ENCODE results near the gene RPS6KA2.
A peak's percentile ranks its signal among the peaks of the same experiment; 100 is the strongest.
"Not testable (repeated sequence)": the region's sequence is repeated elsewhere in the genome, so short reads cannot be mapped to it uniquely, and the experiment has no call there.

RPS6KA2 gene

GRCh38 chr6:166412156-166412910, 214.7 kb downstream of the RPS6KA2 start:
- DNase-seq: no peak

- DNase-seq: no peak
These were observed 215.3 kb downstream of the RPS6KA2 start for GRCh38 chr6:166411721-166412151.

- DNase-seq: no peak
These were observed 215.8 kb downstream of the RPS6KA2 start for GRCh38 chr6:166411271-166411670.

- DNase-seq: no peak
These were observed 216.6 kb downstream of the RPS6KA2 start for GRCh38 chr6:166410426-166410935.

GRCh38 chr6:166408936-166409755, 217.9 kb downstream of the RPS6KA2 start:
- DNase-seq: no peak

- DNase-seq: no peak
These were observed 220.9 kb downstream of the RPS6KA2 start for GRCh38 chr6:166406197-166406596.

- no peak for DNase-seq
These were observed 221.7 kb downstream of the RPS6KA2 start for GRCh38 chr6:166405386-166405785.

- no peak for DNase-seq
These were observed 224.3 kb downstream of the RPS6KA2 start for GRCh38 chr6:166402582-166403277.

- DNase-seq: peak; percentile 60
These were observed 226.3 kb downstream of the RPS6KA2 start for GRCh38 chr6:166400649-166401250.

GRCh38 chr6:166400181-166400580, 226.9 kb downstream of the RPS6KA2 start:
- no peak for DNase-seq

- DNase-seq: no peak
These were observed 228.7 kb downstream of the RPS6KA2 start for GRCh38 chr6:166398348-166398747.

- DNase-seq: no peak
These were observed 229.2 kb downstream of the RPS6KA2 start for GRCh38 chr6:166397849-166398248.

- DNase-seq: no peak
These were observed 231.3 kb downstream of the RPS6KA2 start for GRCh38 chr6:166395778-166396177.

- DNase-seq: no peak
These were observed 231.7 kb downstream of the RPS6KA2 start for GRCh38 chr6:166395351-166395750.

GRCh38 chr6:166394036-166394892, 232.8 kb downstream of the RPS6KA2 start:
- DNase-seq: no peak

- no peak for DNase-seq
These were observed 233.6 kb downstream of the RPS6KA2 start for GRCh38 chr6:166393535-166393823.

GRCh38 chr6:166392755-166393534, 234.1 kb downstream of the RPS6KA2 start:
- not testable (repeated sequence) for DNase-seq

- DNase-seq: no peak
These were observed 237.9 kb downstream of the RPS6KA2 start for GRCh38 chr6:166389119-166389518.

- DNase-seq: no peak
These were observed 238.6 kb downstream of the RPS6KA2 start for GRCh38 chr6:166388290-166389004.

- peak; percentile 8 for DNase-seq
These were observed 239.3 kb downstream of the RPS6KA2 start for GRCh38 chr6:166387642-166388289.

Data from NCI-H2029 (cell line).